ENCODE results near the gene AAK1.

DNA sequence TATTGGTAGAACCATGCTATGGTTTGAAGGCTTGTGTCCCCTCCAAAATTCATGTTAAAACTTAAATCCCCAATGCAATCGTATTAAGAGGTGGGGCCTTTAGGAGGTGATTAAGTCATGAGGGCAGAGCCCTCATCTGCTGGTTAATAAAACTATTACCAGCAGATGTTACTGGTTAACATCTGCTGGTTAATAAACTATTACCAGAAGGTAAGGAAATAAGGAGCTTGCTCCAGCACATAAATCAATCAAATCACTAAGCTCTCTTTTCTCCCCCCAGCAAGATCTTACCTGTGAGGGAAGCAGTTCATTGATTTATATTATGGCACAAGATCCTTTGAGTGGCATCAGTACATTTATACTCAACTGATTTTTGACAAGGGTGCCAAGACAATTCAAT is 96.9 kb downstream of the AAK1 start:
- TF ChIP-seq, protein P1, sequence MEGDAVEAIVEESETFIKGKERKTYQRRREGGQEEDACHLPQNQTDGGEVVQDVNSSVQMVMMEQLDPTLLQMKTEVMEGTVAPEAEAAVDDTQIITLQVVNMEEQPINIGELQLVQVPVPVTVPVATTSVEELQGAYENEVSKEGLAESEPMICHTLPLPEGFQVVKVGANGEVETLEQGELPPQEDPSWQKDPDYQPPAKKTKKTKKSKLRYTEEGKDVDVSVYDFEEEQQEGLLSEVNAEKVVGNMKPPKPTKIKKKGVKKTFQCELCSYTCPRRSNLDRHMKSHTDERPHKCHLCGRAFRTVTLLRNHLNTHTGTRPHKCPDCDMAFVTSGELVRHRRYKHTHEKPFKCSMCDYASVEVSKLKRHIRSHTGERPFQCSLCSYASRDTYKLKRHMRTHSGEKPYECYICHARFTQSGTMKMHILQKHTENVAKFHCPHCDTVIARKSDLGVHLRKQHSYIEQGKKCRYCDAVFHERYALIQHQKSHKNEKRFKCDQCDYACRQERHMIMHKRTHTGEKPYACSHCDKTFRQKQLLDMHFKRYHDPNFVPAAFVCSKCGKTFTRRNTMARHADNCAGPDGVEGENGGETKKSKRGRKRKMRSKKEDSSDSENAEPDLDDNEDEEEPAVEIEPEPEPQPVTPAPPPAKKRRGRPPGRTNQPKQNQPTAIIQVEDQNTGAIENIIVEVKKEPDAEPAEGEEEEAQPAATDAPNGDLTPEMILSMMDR (optimal IDR thresholded peaks at IDR 0.05 in 1 of 3, IDR thresholded peaks at IDR 0.05 in 1 of 3, conservative IDR thresholded peaks at IDR 0.05 in 1 of 3; ENCODE audit: extremely low read depth in 1 of 3, insufficient read depth in 2 of 3, low read length in 3 of 3), result no peak
- TF ChIP-seq EZH2 (IDR thresholded peaks at IDR 0.05; ENCODE audit: low read length), result no peak

All from keratinocyte (primary cell).